ENCODE data around the gene UBE2O. TPM values are rescaled to one million over a fixed set of nuclear protein-coding genes. Genes with fewer than 3 reads are reported as not detected.

Gene UBE2O
- total RNA-seq, 1 experiment from 2014 or later, result 52.6 TPM

DNA sequence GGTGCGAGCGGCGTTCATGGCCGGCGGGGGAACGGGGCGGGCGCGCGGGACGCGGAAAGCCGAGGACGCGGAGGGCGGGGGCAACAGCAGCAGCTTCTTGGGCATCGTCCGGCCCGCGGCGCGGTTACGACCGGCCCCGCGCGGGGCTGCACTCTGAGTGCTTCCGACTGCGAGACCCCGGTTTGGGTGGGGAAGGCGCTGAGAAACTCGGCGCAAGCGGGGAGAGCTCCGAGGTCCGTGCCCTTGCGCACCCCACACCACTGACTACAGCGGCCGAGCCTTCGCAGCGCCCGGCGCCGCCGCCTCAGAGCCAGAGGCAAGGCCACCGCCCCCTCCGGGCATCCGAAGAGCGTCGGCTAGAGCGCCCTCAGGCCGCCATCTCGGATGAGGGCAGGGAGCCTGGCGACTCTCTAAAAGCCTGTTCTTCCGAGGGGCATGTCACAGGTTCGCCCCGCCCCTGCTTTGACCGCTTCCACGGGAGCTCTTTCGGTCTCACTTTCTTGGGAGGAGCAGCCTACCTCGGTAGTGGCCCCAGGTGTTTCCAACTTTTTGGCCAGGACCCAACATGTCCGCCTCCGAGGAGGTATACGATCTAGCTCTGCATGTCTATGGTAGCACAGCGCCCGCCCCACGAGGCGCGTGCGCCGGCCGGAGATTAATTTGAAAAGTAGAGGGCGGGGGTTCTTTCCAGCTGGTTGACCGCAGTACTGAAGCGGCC is 99.2 kb downstream of the UBE2O start, which contains the start of gene PRPSAP1:
Gene PRPSAP1 (minus strand): TSS at position 318 of the 718 bp plus-strand sequence. CDS start 213 bp downstream, at position 105.
- Histone ChIP-seq H3T11ph (ENCODE audit: low read length) (no peak within 1 kb of the TSS), H4K8ac (replicated peaks; ENCODE audit: insufficient read length, low read depth, low read length) (no peak within 1 kb of the TSS), H4K91ac (ENCODE audit: insufficient read length, low read depth, low read length) (no peak within 1 kb of the TSS), H3K79me1 (ENCODE audit: insufficient read depth, low read depth, low read length, poor library complexity, severe bottlenecking) (no peaks in the 10 kb centered on the region), H3K18ac (ENCODE audit: insufficient read length, low read depth, low read length) (peak within 1 kb of the TSS; percentile 99), H4K20me1 (ENCODE audit: control insufficient read depth, insufficient read depth, insufficient read length) (no peaks in the 10 kb centered on the region), H3K14ac (ENCODE audit: insufficient read depth, low read length) (peak within 1 kb of the TSS; percentile 99), H4K5ac (ENCODE audit: insufficient read length, low read depth, low read length) (no peak within 1 kb of the TSS), H3K27me3 (ENCODE audit: insufficient read depth, low read length) (no peaks in the 10 kb centered on the region), H3K9ac (ENCODE audit: extremely low read depth, insufficient read length, low read length) (peak within 1 kb of the TSS; percentile 77), H3K23me2 (ENCODE audit: insufficient read length, low read depth, low read length, poor library complexity, severe bottlenecking) (peaks cover 5% of the 10 kb centered on the region), H3K27ac (ENCODE audit: insufficient read length, low read depth, low read length) (peak within 1 kb of the TSS; percentile 41), H2BK15ac (ENCODE audit: low read depth, low read length) (no peak within 1 kb of the TSS), H3K56ac (ENCODE audit: insufficient read length, low read depth, low read length) (no peak within 1 kb of the TSS), H3K23ac (ENCODE audit: insufficient read length, low read depth, low read length) (no peak within 1 kb of the TSS), H2BK120ac (ENCODE audit: low read depth, low read length, poor library complexity, severe bottlenecking) (no peak within 1 kb of the TSS), H2AK5ac (ENCODE audit: insufficient read length, low read length) (no peak within 1 kb of the TSS), H3K9me3 (ENCODE audit: control insufficient read depth, low read depth, low read length) (no peaks in the 10 kb centered on the region), H2BK12ac (ENCODE audit: insufficient read length, low read depth, low read length) (no peak within 1 kb of the TSS), H3K4me2 (ENCODE audit: insufficient read depth, insufficient read length, low read length) (peak within 1 kb of the TSS; percentile 85), H2AFZ (ENCODE audit: low read length) (peak within 1 kb of the TSS; percentile 60), H2BK5ac (ENCODE audit: insufficient read length, low read length) (peak within 1 kb of the TSS; percentile 86), H3K4ac (ENCODE audit: low read depth, low read length) (no peak within 1 kb of the TSS), H3K4me1 (ENCODE audit: insufficient read depth, low read length) (no peaks in the 10 kb centered on the region), H3K79me2 (ENCODE audit: insufficient read depth, low read length) (no peaks in the 10 kb centered on the region), H2BK20ac (ENCODE audit: low read depth, low read length, poor library complexity, severe bottlenecking) (no peak within 1 kb of the TSS)
- DNase-seq, result peak; percentile 95
- H3K27ac Mint-ChIP-seq, result peak within 1 kb of the TSS; percentile 100
- H3K4me3 Mint-ChIP-seq, result peak within 1 kb of the TSS; percentile 80 to 96
- WGBS (ENCODE audit: extremely low coverage, insufficient read length, low lambda C conversion rate), result no CpG with 5 or more reads among the region's 75 CpGs
- peaks cover 0 to 7% (median 3%) of the 10 kb centered on the region in 3 experiments for H3K36me3 Mint-ChIP-seq (ENCODE audit: insufficient read depth in 1 of 3, low read depth in 3 of 3)
- TF ChIP-seq CTCF (conservative IDR thresholded peaks at IDR 0.05), result peak; percentile 34; the same call in 2 of the 3 replicates
- peaks cover 1% of the 10 kb centered on the region for H3K27me3 Mint-ChIP-seq (ENCODE audit: low read depth)
- no peaks in the 10 kb centered on the region for H3K9me3 Mint-ChIP-seq
- peaks cover 21 to 24% of the 10 kb centered on the region in 2 experiments for H3K4me1 Mint-ChIP-seq
